Measurements from ENCODE around the gene AGBL4.

The AGBL4 gene

GRCh38 chr1:48493041-48493440 is 1530.7 kb downstream of the AGBL4 start:
- H3K9me3 ChIP-seq (ENCODE audit: control insufficient read depth in 5 of 5, low read length in 5 of 5) = no peaks in the 10 kb centered on the region
- H3K4me3 ChIP-seq (ENCODE audit: low read depth in 1 of 5, low read length in 5 of 5) = no peak overlapping the region

GRCh38 chr1:48492392-48492791 is 1531.4 kb downstream of the AGBL4 start:
- Histone ChIP-seq H3K27me3 (ENCODE audit: control insufficient read depth in 5 of 5, insufficient read depth in 4 of 5, low read length in 5 of 5) (no peaks in the 10 kb centered on the region), H3K9ac (ENCODE audit: low read length in 5 of 5) (no peak overlapping the region), H3K4me1 (ENCODE audit: control insufficient read depth in 5 of 5, insufficient read depth in 5 of 5, low read length in 5 of 5) (peaks cover 4 to 35% (median 18%) of the 10 kb centered on the region in 5 donors), H3K36me3 (ENCODE audit: control insufficient read depth in 5 of 5, insufficient read depth in 5 of 5, low read length in 5 of 5) (no peaks in the 10 kb centered on the region), H3K27ac (ENCODE audit: low read depth, low read length) (no peak overlapping the region), H3K9me3 (ENCODE audit: control insufficient read depth in 5 of 5, low read length in 5 of 5) (no peaks in the 10 kb centered on the region), H3K4me3 (ENCODE audit: low read depth in 1 of 5, low read length in 5 of 5) (no peak overlapping the region)

More at GRCh38 chr1:48493041-48493440, 1530.7 kb downstream of the AGBL4 start:
- H3K27ac ChIP-seq (ENCODE audit: low read depth, low read length) = no peak overlapping the region
- no peaks in the 10 kb centered on the region for H3K27me3 ChIP-seq (ENCODE audit: control insufficient read depth in 5 of 5, insufficient read depth in 4 of 5, low read length in 5 of 5)
- H3K4me1 ChIP-seq (ENCODE audit: control insufficient read depth in 5 of 5, insufficient read depth in 5 of 5, low read length in 5 of 5) = peaks cover 4 to 35% (median 18%) of the 10 kb centered on the region in 5 donors
- no peaks in the 10 kb centered on the region for H3K36me3 ChIP-seq (ENCODE audit: control insufficient read depth in 5 of 5, insufficient read depth in 5 of 5, low read length in 5 of 5)
- no peak overlapping the region for H3K9ac ChIP-seq (ENCODE audit: low read length in 5 of 5)

GRCh38 chr1:48488721-48489120 is 1535.0 kb downstream of the AGBL4 start:
- Histone ChIP-seq H3K27me3 (ENCODE audit: control insufficient read depth in 5 of 5, insufficient read depth in 4 of 5, low read length in 5 of 5) (no peaks in the 10 kb centered on the region), H3K4me1 (ENCODE audit: control insufficient read depth in 5 of 5, insufficient read depth in 5 of 5, low read length in 5 of 5) (peaks cover 0 to 16% (median 2%) of the 10 kb centered on the region in 5 donors), H3K4me3 (ENCODE audit: low read depth in 1 of 5, low read length in 5 of 5) (no peak overlapping the region), H3K27ac (ENCODE audit: low read depth, low read length) (no peak overlapping the region), H3K9ac (ENCODE audit: low read length in 5 of 5) (no peak overlapping the region), H3K36me3 (ENCODE audit: control insufficient read depth in 5 of 5, insufficient read depth in 5 of 5, low read length in 5 of 5) (no peaks in the 10 kb centered on the region), H3K9me3 (ENCODE audit: control insufficient read depth in 5 of 5, low read length in 5 of 5) (no peaks in the 10 kb centered on the region)
